Frontal cortex (tissue), 4 donors: ENCODE results near the gene MIGA2. TPM values are rescaled to one million over a fixed set of nuclear protein-coding genes. Genes with fewer than 3 reads are reported as not detected.
"Not testable (repeated sequence)": the region's sequence is repeated elsewhere in the genome, so short reads cannot be mapped to it uniquely, and the experiment has no call there.

Experiments used
- DNase-seq, 2 donors: peaks; one replicate each; pipeline ENCODE4 v3.0.0; 2012; ENCODE audit warnings: low spot score in 2 of 2
- FAIRE-seq: peaks from 2 replicates; lab custom pipeline; 2012; peaks lifted over from hg19 to GRCh38; lab: Jason Lieb, UNC
- total RNA-seq: library from RNA; depleted of rRNA; stranded (reverse); fragments of >200 nt; gene quantifications from one replicate; pipeline ENCODE4 v1.2.3, GENCODE V29; 2014
- donor health status: control.
- donor health status: control.
- donor health status: control.

Gene MIGA2
- 12.6 TPM for total RNA-seq

- FAIRE-seq (peak; percentile 92), DNase-seq (peak; percentile 99)
Observed at GRCh38 chr9:129036241-129036922, at the start of gene MIGA2. Gene MIGA2 (plus strand): TSS chr9:129036626. CDS start chr9:129040595, 3,969 bp downstream.

- no peak for DNase-seq
- FAIRE-seq = no peak
Observed at GRCh38 chr9:128986671-128987070, 49.8 kb upstream of the MIGA2 start.

GRCh38 chr9:128987805-128988204, 48.6 kb upstream of the MIGA2 start:
- DNase-seq (no peak), FAIRE-seq (no peak)

GRCh38 chr9:128992995-128993394, 43.4 kb upstream of the MIGA2 start:
- DNase-seq (no peak), FAIRE-seq (no peak)

GRCh38 chr9:128995791-128996190, 40.6 kb upstream of the MIGA2 start:
- no peak for DNase-seq
- peak; percentile 74 for FAIRE-seq

GRCh38 chr9:128998462-128998861, 38.0 kb upstream of the MIGA2 start:
- DNase-seq = no peak
- no peak for FAIRE-seq

GRCh38 chr9:128999581-129000206, 36.7 kb upstream of the MIGA2 start:
- FAIRE-seq (no peak), DNase-seq (no peak)

- FAIRE-seq (no peak), DNase-seq (no peak)
Observed at GRCh38 chr9:129001504-129002325, 34.7 kb upstream of the MIGA2 start.

- no peak for DNase-seq
- FAIRE-seq = no peak
Observed at GRCh38 chr9:129002992-129003391, 33.4 kb upstream of the MIGA2 start.

GRCh38 chr9:129004173-129004572, 32.3 kb upstream of the MIGA2 start:
- DNase-seq, FAIRE-seq: not testable (repeated sequence)

- FAIRE-seq = no peak
- no peak for DNase-seq
Observed at GRCh38 chr9:129005336-129005997, 31.0 kb upstream of the MIGA2 start.

GRCh38 chr9:129006328-129007034, 29.9 kb upstream of the MIGA2 start:
- peak; percentile 73 to 86 for DNase-seq
- no peak for FAIRE-seq

- DNase-seq (no peak), FAIRE-seq (no peak)
Observed at GRCh38 chr9:129007035-129007765, 29.2 kb upstream of the MIGA2 start.

- DNase-seq (no peak), FAIRE-seq (no peak)
Observed at GRCh38 chr9:129007766-129008468, 28.5 kb upstream of the MIGA2 start.

GRCh38 chr9:129008469-129008965, 27.9 kb upstream of the MIGA2 start:
- no peak for FAIRE-seq
- DNase-seq = no peak

GRCh38 chr9:129008986-129009583, 27.3 kb upstream of the MIGA2 start:
- FAIRE-seq (no peak), DNase-seq (no peak)

GRCh38 chr9:129009584-129010141, 26.8 kb upstream of the MIGA2 start:
- no peak for FAIRE-seq
- DNase-seq = no peak
